IMR-90 (cell line): ENCODE measurements around the gene TSPYL4. TPM values are rescaled to one million over a fixed set of nuclear protein-coding genes. Genes with fewer than 3 reads are reported as not detected.
A peak's percentile ranks its signal among the peaks of the same experiment; 100 is the strongest.

ENCODE experiments used
- ATAC-seq: fragments of 200-7000 bp; cut with Tn5 transposase; 2 replicates; pipeline ENCODE4 v1.9.1; 2020; ENCODE audit warnings: low read depth, mild to moderate bottlenecking, moderate library complexity
- BruUV-seq: library from RNA; stranded (reverse); fragments of 400-500 nt; replicated peaks from 2 replicates; lab custom pipeline; 2021; lab: Mats Ljungman, UMichigan
- CTCF ChIA-PET: fragments of 300-600 bp; formaldehyde crosslinking; extraction: SDS; loops from one replicate; lab custom pipeline; 2021; ENCODE audit warnings: antibody characterized with exemption; lab: Yijun Ruan, JAX
- POLR2A ChIA-PET: fragments of 300-600 bp; sonication (Branson Sonifier 250); formaldehyde crosslinking; loops from one replicate; lab custom pipeline; 2022; ENCODE audit warnings: antibody characterized with exemption; ENCODE audit not compliant: unreplicated experiment; lab: Charles Lee
- DNase-seq: peaks from one replicate; pipeline ENCODE4 v3.0.0; 2013
- H2AFZ ChIP-seq: replicated peaks from 2 replicates; pipeline ENCODE3; 2013; ENCODE audit warnings: low read length, mild to moderate bottlenecking; ENCODE audit not compliant: poor library complexity
- H2AK5ac ChIP-seq: 2 replicates; pipeline ENCODE4 v1.6.1; 2013; ENCODE audit warnings: low read depth, low read length, inconsistent platforms
- H2AK9ac ChIP-seq: replicated peaks from 2 replicates; pipeline ENCODE3; 2013; ENCODE audit warnings: mild to moderate bottlenecking, low read depth, low read length, moderate library complexity; ENCODE audit not compliant: poor library complexity
- H2BK120ac ChIP-seq: 2 replicates; pipeline ENCODE4 v1.6.1; 2013; ENCODE audit warnings: low read depth, low read length, inconsistent platforms
- H2BK15ac ChIP-seq: 3 replicates; pipeline ENCODE4 v1.6.1; 2013; ENCODE audit warnings: low read depth, low read length, inconsistent platforms
- H2BK20ac ChIP-seq: 2 replicates; pipeline ENCODE4 v1.6.1; 2013; ENCODE audit warnings: low read depth, mild to moderate bottlenecking, inconsistent platforms, low read length, moderate library complexity
- H2BK5ac ChIP-seq: 2 replicates; pipeline ENCODE4 v1.6.1; 2013; ENCODE audit warnings: mild to moderate bottlenecking, low read depth, low read length, inconsistent platforms; ENCODE audit not compliant: poor library complexity, severe bottlenecking
- H3K14ac ChIP-seq: replicated peaks from 2 replicates; pipeline ENCODE4 v1.6.1; 2013; ENCODE audit warnings: low read depth, low read length, inconsistent platforms
- H3K18ac ChIP-seq: 2 replicates; pipeline ENCODE4 v1.6.1; 2013; ENCODE audit warnings: low read depth, low read length, control low read depth
- H3K23ac ChIP-seq: 2 replicates; pipeline ENCODE4 v1.6.1; 2013; ENCODE audit warnings: low read depth, low read length, inconsistent platforms
- H3K27ac ChIP-seq: 2 replicates; pipeline ENCODE4 v1.5.1; 2013; ENCODE audit warnings: mild to moderate bottlenecking, control low read depth, low read length; ENCODE audit not compliant: insufficient read depth
- H3K27me3 ChIP-seq: 2 replicates; pipeline ENCODE4 v1.6.1; 2013; ENCODE audit warnings: low read length; ENCODE audit not compliant: control insufficient read depth, insufficient read depth
- H3K36me3 ChIP-seq: 2 replicates; pipeline ENCODE4 v1.6.1; 2013; ENCODE audit warnings: low read length, mixed read lengths; ENCODE audit not compliant: control insufficient read depth, insufficient read depth
- H3K4ac ChIP-seq: 2 replicates; pipeline ENCODE4 v1.6.1; 2013; ENCODE audit warnings: low read depth, low read length, inconsistent platforms
- H3K4me1 ChIP-seq: 2 replicates; pipeline ENCODE4 v1.6.1; 2013; ENCODE audit warnings: low read length, mixed read lengths; ENCODE audit not compliant: control insufficient read depth, insufficient read depth
- H3K4me2 ChIP-seq: 2 replicates; pipeline ENCODE4 v1.6.1; 2013; ENCODE audit warnings: low read depth, mild to moderate bottlenecking, control low read depth, low read length, moderate library complexity
- H3K4me3 ChIP-seq: 2 replicates; pipeline ENCODE4 v1.5.1; 2013; ENCODE audit warnings: low read depth, mild to moderate bottlenecking, control low read depth, low read length, moderate library complexity; ENCODE audit not compliant: insufficient read depth
- H3K56ac ChIP-seq: 2 replicates; pipeline ENCODE4 v1.6.1; 2013; ENCODE audit warnings: low read length, inconsistent platforms; ENCODE audit not compliant: insufficient read depth; ENCODE audit errors: extremely low read depth
- H3K79me1 ChIP-seq, 2 experiments: 2 replicates each; pipeline ENCODE4 v1.6.1; 2013; ENCODE audit warnings: low read length in 2 of 2, inconsistent platforms in 1 of 2, low read depth in 1 of 2
- H3K9ac ChIP-seq: 2 replicates; pipeline ENCODE4 v1.6.1; 2013; ENCODE audit warnings: low read depth, low read length, control low read depth
- H3K9me1 ChIP-seq: 2 replicates; pipeline ENCODE4 v1.6.1; 2013; ENCODE audit warnings: low read length, inconsistent platforms; ENCODE audit not compliant: insufficient read depth
- H3K9me3 ChIP-seq: 2 replicates; pipeline ENCODE4 v1.6.1; 2013; ENCODE audit warnings: low read length; ENCODE audit not compliant: control insufficient read depth, insufficient read depth
- H4K20me1 ChIP-seq: 2 replicates; pipeline ENCODE4 v1.6.1; 2013; ENCODE audit warnings: low read length, inconsistent platforms; ENCODE audit not compliant: insufficient read depth
- H4K5ac ChIP-seq: 2 replicates; pipeline ENCODE4 v1.6.1; 2013; ENCODE audit warnings: mild to moderate bottlenecking, low read depth, low read length, control low read depth
- H4K8ac ChIP-seq, 2 experiments: 2 replicates each; pipeline ENCODE4 v1.6.1; 2013; ENCODE audit warnings: low read depth in 2 of 2, low read length in 2 of 2, control low read depth in 1 of 2, inconsistent platforms in 1 of 2
- H4K91ac ChIP-seq: 2 replicates; pipeline ENCODE4 v1.6.1; 2013; ENCODE audit warnings: low read depth, low read length, inconsistent platforms; ENCODE audit not compliant: insufficient read depth
- CEBPB ChIP-seq: IDR thresholded peaks from 2 replicates; pipeline ENCODE4 v1.6.1; 2012; ENCODE audit warnings: low read depth, low read length, improper control_type of control experiment
- MAFK ChIP-seq: IDR thresholded peaks from 2 replicates; pipeline ENCODE4 v1.6.1; 2012; ENCODE audit warnings: low read depth, low read length, improper control_type of control experiment
- POLR2A ChIP-seq: IDR thresholded peaks from 2 replicates; pipeline ENCODE4 v1.6.1; 2012; ENCODE audit warnings: mild to moderate bottlenecking, low read depth, low read length
- whole genome bisulfite sequencing, 2 experiments: methylation state at CpG; one replicate each; pipeline versions ENCODE4 v1.1.5 to v1.1.7; 2013; ENCODE audit warnings: missing lambda C conversion rate in 2 of 2; ENCODE audit not compliant: insufficient read length in 1 of 2; ENCODE audit errors: extremely low coverage in 2 of 2; 5-methylcytosine and 5-hydroxymethylcytosine counted together
- dilution Hi-C: fragments of 300-500 bp; cut with HindIII; formaldehyde crosslinking; loops from one replicate; pipeline ENCODE4 v1.14.3; 2018; ENCODE audit warnings: low sequenced_read_pairs; ENCODE audit not compliant: unreplicated experiment
- in situ Hi-C: fragments of 300-500 bp; cut with MboI; formaldehyde crosslinking; loops from 3 replicates; pipeline ENCODE4 v1.14.3; 2019; ENCODE audit warnings: low sequenced_read_pairs, inconsistent platforms, mixed read lengths
- intact Hi-C: fragments of 100-400 bp; cut with micrococcal nuclease; formaldehyde crosslinking; loops from 2 replicates; pipeline ENCODE4 v1.10.0; 2022
- polyA plus RNA-seq, 3 experiments: library from polyadenylated mRNA; depleted of rRNA; stranded (reverse); fragments of >200 nt; gene quantifications; 2 replicates each; pipeline ENCODE4 v1.2.3, GENCODE V29; 2012; ENCODE audit warnings: low replicate concordance in 1 of 3
- total RNA-seq: library from RNA; depleted of rRNA; stranded (reverse); fragments of >200 nt; gene quantifications from 2 replicates; pipeline ENCODE4 v1.2.3, GENCODE V29; 2012

Gene TSPYL4
- total and polyA plus RNA-seq, 2 of the 4 experiments (the other 2 are of a cell fraction) = 22.0 to 29.9 TPM

- H4K8ac ChIP-seq = no peak overlapping the region
- H2AK5ac ChIP-seq = no peak overlapping the region
- H3K9ac ChIP-seq = no peak overlapping the region
- intact Hi-C loops (no loop called here), dilution Hi-C loops (no loop called here), in situ Hi-C loops (no loop called here)
- no CpG with 5 or more reads among the region's 1 CpG for WGBS, 2 experiments
- ChIA-PET CTCF (no interaction called here), POLR2A (no interaction called here)
- no peak overlapping the region for H2BK120ac ChIP-seq
- peaks cover 5% of the 10 kb centered on the region for H3K36me3 ChIP-seq
- ATAC-seq (no peak), DNase-seq (no peak)
- H3K9me1 ChIP-seq = peaks cover 9% of the 10 kb centered on the region
- no TSS peak for BruUV-seq
- H2BK5ac ChIP-seq = no peak overlapping the region
- no peak overlapping the region for H3K4me2 ChIP-seq
- H4K20me1 ChIP-seq = 0 out of 2 replicates have a peak, but pooled peaks cover 3% of the 10 kb centered on the region
- H3K9me3 ChIP-seq = no peaks in the 10 kb centered on the region
- H4K5ac ChIP-seq = no peak overlapping the region
- no peak overlapping the region for H3K4ac ChIP-seq
- no peak overlapping the region for H2AK9ac ChIP-seq
- H3K79me1 ChIP-seq = peaks cover 16 to 40% of the 10 kb centered on the region in 2 experiments; a peak in 3 of 4 replicates
- H3K56ac ChIP-seq = no peak overlapping the region
- no peak for TF ChIP-seq POLR2A
- no peak for TF ChIP-seq CEBPB
- peak; percentile 31; the same call in 1 of the 2 replicates for TF ChIP-seq MAFK
- H3K14ac ChIP-seq = no peak overlapping the region
- no peak overlapping the region for H2AFZ ChIP-seq
- no peak overlapping the region for H3K4me3 ChIP-seq
- H3K18ac ChIP-seq = no peak overlapping the region
- H2BK15ac ChIP-seq = no peak overlapping the region
- H3K4me1 ChIP-seq = peaks cover 15% of the 10 kb centered on the region
- no peaks in the 10 kb centered on the region for H3K27me3 ChIP-seq
- no peak overlapping the region for H2BK20ac ChIP-seq
- no peak overlapping the region for H3K27ac ChIP-seq
- H4K91ac ChIP-seq = no peak overlapping the region
- H3K23ac ChIP-seq = no peak overlapping the region
Observed at GRCh38 chr6:116256694-116257093, 2.8 kb upstream of the TSPYL4 start.
